Measurements from ENCODE around the gene MPIG6B. TPM values are rescaled to one million over a fixed set of nuclear protein-coding genes. Genes with fewer than 3 reads are reported as not detected.

MPIG6B gene
- polyA plus RNA-seq, 2 of the 4 experiments (the other 2 are of a cell fraction) = not detected

DNA sequence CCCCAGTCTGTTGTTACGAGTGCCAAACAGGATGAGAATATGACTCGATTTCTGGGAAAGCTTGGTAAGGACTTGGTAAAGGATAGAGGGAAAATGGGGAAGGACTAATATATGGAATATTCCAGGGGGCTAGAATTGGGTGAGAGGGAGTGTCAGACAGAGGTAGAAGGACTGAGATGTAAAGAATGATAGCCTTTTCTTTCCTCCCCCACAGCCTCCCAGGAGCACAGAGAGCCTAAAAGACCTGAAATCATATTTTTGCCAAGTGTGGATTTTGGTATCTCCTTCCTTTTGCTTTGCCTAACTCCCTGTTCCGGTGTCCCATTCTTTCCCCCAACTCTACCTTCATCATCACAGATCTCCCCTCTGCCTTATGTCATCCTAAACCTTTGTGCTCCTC lies 19.7 kb downstream of the MPIG6B start:
- Histone ChIP-seq H3K4me1 (peaks cover 27% of the 10 kb centered on the region), H3K4me2 (no peak overlapping the region), H3K27ac (no peak overlapping the region), H3K4me3 (no peak overlapping the region), H3K9me3 (no peaks in the 10 kb centered on the region)
- ATAC-seq (no peak), FAIRE-seq (no peak), DNase-seq (ENCODE audit: low read depth in 1 of 2, low spot score in 1 of 2) (no peak)
- TF ChIP-seq CBX8 (IDR thresholded peaks at IDR 0.05) (no peak), CHD4 (IDR thresholded peaks at IDR 0.05; ENCODE audit: borderline replicate concordance) (no peak), JUN (IDR thresholded peaks at IDR 0.05) (no peak), KDM5A (IDR thresholded peaks at IDR 0.05) (no peak), HOXB13 (CRISPR knock-in tag; IDR thresholded peaks at IDR 0.05; ENCODE audit: low read depth) (no peak), NPAS2 (CRISPR knock-in tag; IDR thresholded peaks at IDR 0.05; ENCODE audit: borderline replicate concordance) (no peak), CHD2 (IDR thresholded peaks at IDR 0.05; ENCODE audit: low read length, partially characterized antibody) (no peak), ZSCAN20 (CRISPR knock-in tag; IDR thresholded peaks at IDR 0.05) (no peak), PHF8 (IDR thresholded peaks at IDR 0.05; ENCODE audit: borderline replicate concordance, low read depth) (no peak), RARB (CRISPR knock-in tag; IDR thresholded peaks at IDR 0.05) (no peak), RAD21 (conservative IDR thresholded peaks at IDR 0.05 in 1 of 2, IDR thresholded peaks at IDR 0.05 in 1 of 2) (no peak), NR3C1 (IDR thresholded peaks at IDR 0.05) (no peak), RCOR1 (IDR thresholded peaks at IDR 0.05; ENCODE audit: low read depth, low read length) (no peak), HOXB5 (CRISPR knock-in tag; IDR thresholded peaks at IDR 0.05) (no peak), EP300 (IDR thresholded peaks at IDR 0.05) (no peak), POLR2AphosphoS2 (conservative IDR thresholded peaks at IDR 0.05; ENCODE audit: low read length) (no peak), EHMT2 (IDR thresholded peaks at IDR 0.05; ENCODE audit: low read depth) (no peak), RFX5 (IDR thresholded peaks at IDR 0.05) (no peak)
- TF ChIP-seq, protein P1, sequence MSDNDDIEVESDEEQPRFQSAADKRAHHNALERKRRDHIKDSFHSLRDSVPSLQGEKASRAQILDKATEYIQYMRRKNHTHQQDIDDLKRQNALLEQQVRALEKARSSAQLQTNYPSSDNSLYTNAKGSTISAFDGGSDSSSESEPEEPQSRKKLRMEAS (IDR thresholded peaks at IDR 0.05) = no peak
- TF ChIP-seq, protein P2, sequence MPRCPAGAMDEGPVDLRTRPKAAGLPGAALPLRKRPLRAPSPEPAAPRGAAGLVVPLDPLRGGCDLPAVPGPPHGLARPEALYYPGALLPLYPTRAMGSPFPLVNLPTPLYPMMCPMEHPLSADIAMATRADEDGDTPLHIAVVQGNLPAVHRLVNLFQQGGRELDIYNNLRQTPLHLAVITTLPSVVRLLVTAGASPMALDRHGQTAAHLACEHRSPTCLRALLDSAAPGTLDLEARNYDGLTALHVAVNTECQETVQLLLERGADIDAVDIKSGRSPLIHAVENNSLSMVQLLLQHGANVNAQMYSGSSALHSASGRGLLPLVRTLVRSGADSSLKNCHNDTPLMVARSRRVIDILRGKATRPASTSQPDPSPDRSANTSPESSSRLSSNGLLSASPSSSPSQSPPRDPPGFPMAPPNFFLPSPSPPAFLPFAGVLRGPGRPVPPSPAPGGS (IDR thresholded peaks at IDR 0.05) = no peak
- CTCF ChIA-PET = interaction anchor here (0.8 to 2.1 kb wide), 2 partner anchors 13 to 27 kb away, joined by 3 to 4 read pairs; no protein-coding TSS in a partner anchor
- WGBS (ENCODE audit: missing lambda C conversion rate) = 98% methylated on average over 3 of the region's 3 CpGs
- POLR2A ChIA-PET = no interaction called here

DNA sequence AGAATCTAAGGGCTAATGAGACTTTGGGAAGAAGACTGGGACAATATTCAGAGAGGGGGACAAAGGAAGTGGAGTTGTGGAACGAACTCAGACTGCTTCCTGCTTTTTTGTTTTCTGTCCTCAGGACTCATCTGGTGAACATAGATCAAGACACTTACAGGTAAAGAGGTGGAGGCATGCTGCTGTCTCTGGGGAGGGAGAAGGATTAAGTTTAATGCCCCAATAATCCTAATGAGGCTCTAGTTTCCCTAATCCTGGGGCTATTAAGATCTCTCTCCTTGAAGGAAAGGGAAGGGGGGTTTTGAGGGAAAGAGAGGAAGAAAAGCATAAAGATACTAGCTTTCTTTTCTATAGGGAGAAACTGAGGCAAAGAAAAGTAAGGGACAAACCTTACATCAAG lies 21.2 kb downstream of the MPIG6B start:
- no peak overlapping the region for H3K4me3 ChIP-seq
- peaks cover 14% of the 10 kb centered on the region for H3K4me1 ChIP-seq
- H3K4me2 ChIP-seq = no peak overlapping the region
- CTCF ChIA-PET = interaction anchor here (1.2 kb wide), 1 partner anchor 32 kb away, joined by 3 read pairs; no protein-coding TSS in a partner anchor
- FAIRE-seq = no peak
- no peak for ATAC-seq
- POLR2A ChIA-PET = no interaction called here
- H3K9me3 ChIP-seq = no peaks in the 10 kb centered on the region
- WGBS (ENCODE audit: missing lambda C conversion rate) = 79% methylated on average over 1 of the region's 1 CpG
- TF ChIP-seq BHLHE40 (IDR thresholded peaks at IDR 0.05; ENCODE audit: low read depth, low read length) (no peak), POLR2A (IDR thresholded peaks at IDR 0.05; ENCODE audit: low read length) (no peak), ZFP36 (IDR thresholded peaks at IDR 0.05; ENCODE audit: borderline replicate concordance, partially characterized antibody) (no peak), HDAC2 (IDR thresholded peaks at IDR 0.05) (no peak), NFE2L2 (conservative IDR thresholded peaks at IDR 0.05; ENCODE audit: low read length) (no peak), NPAS2 (CRISPR knock-in tag; IDR thresholded peaks at IDR 0.05; ENCODE audit: borderline replicate concordance) (no peak), MAZ (IDR thresholded peaks at IDR 0.05; ENCODE audit: borderline replicate concordance, low read depth, low read length) (no peak), EHF (CRISPR knock-in tag; IDR thresholded peaks at IDR 0.05) (no peak), NR3C1 (IDR thresholded peaks at IDR 0.05) (no peak), JUNB (IDR thresholded peaks at IDR 0.05) (no peak)
- TF ChIP-seq, protein P3, sequence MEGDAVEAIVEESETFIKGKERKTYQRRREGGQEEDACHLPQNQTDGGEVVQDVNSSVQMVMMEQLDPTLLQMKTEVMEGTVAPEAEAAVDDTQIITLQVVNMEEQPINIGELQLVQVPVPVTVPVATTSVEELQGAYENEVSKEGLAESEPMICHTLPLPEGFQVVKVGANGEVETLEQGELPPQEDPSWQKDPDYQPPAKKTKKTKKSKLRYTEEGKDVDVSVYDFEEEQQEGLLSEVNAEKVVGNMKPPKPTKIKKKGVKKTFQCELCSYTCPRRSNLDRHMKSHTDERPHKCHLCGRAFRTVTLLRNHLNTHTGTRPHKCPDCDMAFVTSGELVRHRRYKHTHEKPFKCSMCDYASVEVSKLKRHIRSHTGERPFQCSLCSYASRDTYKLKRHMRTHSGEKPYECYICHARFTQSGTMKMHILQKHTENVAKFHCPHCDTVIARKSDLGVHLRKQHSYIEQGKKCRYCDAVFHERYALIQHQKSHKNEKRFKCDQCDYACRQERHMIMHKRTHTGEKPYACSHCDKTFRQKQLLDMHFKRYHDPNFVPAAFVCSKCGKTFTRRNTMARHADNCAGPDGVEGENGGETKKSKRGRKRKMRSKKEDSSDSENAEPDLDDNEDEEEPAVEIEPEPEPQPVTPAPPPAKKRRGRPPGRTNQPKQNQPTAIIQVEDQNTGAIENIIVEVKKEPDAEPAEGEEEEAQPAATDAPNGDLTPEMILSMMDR (IDR thresholded peaks at IDR 0.05) = no peak
- TF ChIP-seq, protein P4, sequence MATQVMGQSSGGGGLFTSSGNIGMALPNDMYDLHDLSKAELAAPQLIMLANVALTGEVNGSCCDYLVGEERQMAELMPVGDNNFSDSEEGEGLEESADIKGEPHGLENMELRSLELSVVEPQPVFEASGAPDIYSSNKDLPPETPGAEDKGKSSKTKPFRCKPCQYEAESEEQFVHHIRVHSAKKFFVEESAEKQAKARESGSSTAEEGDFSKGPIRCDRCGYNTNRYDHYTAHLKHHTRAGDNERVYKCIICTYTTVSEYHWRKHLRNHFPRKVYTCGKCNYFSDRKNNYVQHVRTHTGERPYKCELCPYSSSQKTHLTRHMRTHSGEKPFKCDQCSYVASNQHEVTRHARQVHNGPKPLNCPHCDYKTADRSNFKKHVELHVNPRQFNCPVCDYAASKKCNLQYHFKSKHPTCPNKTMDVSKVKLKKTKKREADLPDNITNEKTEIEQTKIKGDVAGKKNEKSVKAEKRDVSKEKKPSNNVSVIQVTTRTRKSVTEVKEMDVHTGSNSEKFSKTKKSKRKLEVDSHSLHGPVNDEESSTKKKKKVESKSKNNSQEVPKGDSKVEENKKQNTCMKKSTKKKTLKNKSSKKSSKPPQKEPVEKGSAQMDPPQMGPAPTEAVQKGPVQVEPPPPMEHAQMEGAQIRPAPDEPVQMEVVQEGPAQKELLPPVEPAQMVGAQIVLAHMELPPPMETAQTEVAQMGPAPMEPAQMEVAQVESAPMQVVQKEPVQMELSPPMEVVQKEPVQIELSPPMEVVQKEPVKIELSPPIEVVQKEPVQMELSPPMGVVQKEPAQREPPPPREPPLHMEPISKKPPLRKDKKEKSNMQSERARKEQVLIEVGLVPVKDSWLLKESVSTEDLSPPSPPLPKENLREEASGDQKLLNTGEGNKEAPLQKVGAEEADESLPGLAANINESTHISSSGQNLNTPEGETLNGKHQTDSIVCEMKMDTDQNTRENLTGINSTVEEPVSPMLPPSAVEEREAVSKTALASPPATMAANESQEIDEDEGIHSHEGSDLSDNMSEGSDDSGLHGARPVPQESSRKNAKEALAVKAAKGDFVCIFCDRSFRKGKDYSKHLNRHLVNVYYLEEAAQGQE (IDR thresholded peaks at IDR 0.05) = no peak
- TF ChIP-seq, protein P5, sequence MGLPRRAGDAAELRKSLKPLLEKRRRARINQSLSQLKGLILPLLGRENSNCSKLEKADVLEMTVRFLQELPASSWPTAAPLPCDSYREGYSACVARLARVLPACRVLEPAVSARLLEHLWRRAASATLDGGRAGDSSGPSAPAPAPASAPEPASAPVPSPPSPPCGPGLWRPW (IDR thresholded peaks at IDR 0.05) = no peak
- TF ChIP-seq, protein P6, sequence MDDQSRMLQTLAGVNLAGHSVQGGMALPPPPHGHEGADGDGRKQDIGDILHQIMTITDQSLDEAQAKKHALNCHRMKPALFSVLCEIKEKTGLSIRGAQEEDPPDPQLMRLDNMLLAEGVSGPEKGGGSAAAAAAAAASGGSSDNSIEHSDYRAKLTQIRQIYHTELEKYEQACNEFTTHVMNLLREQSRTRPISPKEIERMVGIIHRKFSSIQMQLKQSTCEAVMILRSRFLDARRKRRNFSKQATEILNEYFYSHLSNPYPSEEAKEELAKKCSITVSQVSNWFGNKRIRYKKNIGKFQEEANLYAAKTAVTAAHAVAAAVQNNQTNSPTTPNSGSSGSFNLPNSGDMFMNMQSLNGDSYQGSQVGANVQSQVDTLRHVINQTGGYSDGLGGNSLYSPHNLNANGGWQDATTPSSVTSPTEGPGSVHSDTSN (IDR thresholded peaks at IDR 0.05) = no peak
- TF ChIP-seq, protein P7, sequence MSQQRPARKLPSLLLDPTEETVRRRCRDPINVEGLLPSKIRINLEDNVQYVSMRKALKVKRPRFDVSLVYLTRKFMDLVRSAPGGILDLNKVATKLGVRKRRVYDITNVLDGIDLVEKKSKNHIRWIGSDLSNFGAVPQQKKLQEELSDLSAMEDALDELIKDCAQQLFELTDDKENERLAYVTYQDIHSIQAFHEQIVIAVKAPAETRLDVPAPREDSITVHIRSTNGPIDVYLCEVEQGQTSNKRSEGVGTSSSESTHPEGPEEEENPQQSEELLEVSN (IDR thresholded peaks at IDR 0.05; ENCODE audit: borderline replicate concordance, low read depth) = no peak
- DNase-seq (ENCODE audit: low read depth in 1 of 2, low spot score in 1 of 2) = no peak
- H3K27ac ChIP-seq = no peak overlapping the region
